Pancreas (tissue), 10 donors: Measurements from ENCODE around the gene RASGRP3. TPM values are rescaled to one million over a fixed set of nuclear protein-coding genes. Genes with fewer than 3 reads are reported as not detected.
"Not testable (repeated sequence)": the region's sequence is repeated elsewhere in the genome, so short reads cannot be mapped to it uniquely, and the experiment has no call there.

Source experiments
- ATAC-seq, 4 donors: fragments of 200-7000 bp; cut with Tn5 transposase; one replicate each; pipeline versions ENCODE4 v1.8.0 to v1.9.1; 2020; ENCODE audit warnings: mild to moderate bottlenecking in 4 of 4, moderate library complexity in 4 of 4
- DNase-seq, 6 donors: peaks; one replicate each; pipeline ENCODE4 v3.0.0-alpha.2; 2020
- FAIRE-seq: peaks from 2 replicates; lab custom pipeline; 2012; peaks lifted over from hg19 to GRCh38; lab: Jason Lieb, UNC
- H3K27ac ChIP-seq, 4 donors: fragments of 200-600 bp; sonication (generic); 1 replicate in 3 of 4; 2 replicates in 1 of 4; pipeline versions ENCODE4 v1.5.0 to v1.8.0; 2020
- H3K27me3 ChIP-seq, 4 donors: fragments of 200-600 bp; one replicate each; pipeline ENCODE4 v1.8.0; 2021
- H3K36me3 ChIP-seq, 3 donors: fragments of 200-600 bp; sonication (generic) in 1 of 3; one replicate each; pipeline versions ENCODE4 v1.5.0 to v1.8.0; 2020 to 2021
- H3K4me1 ChIP-seq, 3 donors: fragments of 200-600 bp; one replicate each; pipeline ENCODE4 v1.8.0; 2021
- H3K4me3 ChIP-seq, 4 donors: fragments of 200-600 bp; sonication (generic) in 2 of 4; one replicate each; pipeline versions ENCODE4 v1.5.0 to v1.8.0; 2020 to 2021
- H3K9me3 ChIP-seq, 4 donors: fragments of 200-600 bp; one replicate each; pipeline ENCODE4 v1.8.0; 2021
- CTCF ChIP-seq, 4 donors: fragments of 200-600 bp; sonication (generic) in 3 of 4; IDR thresholded peaks; one replicate each; pipeline versions ENCODE4 v1.5.0 to v1.8.0; 2021; ENCODE audit warnings: antibody characterized with exemption in 4 of 4
- WGBS, 2 donors: extraction: QIAGEN DNeasy Blood & Tissue Kit; methylation state at CpG; one replicate each; pipeline ENCODE4 v1.1.7; 2013; 5-methylcytosine and 5-hydroxymethylcytosine counted together
- intact Hi-C, 3 donors: fragments of 100-400 bp; cut with DNase I; formaldehyde crosslinking; loops; one replicate each; pipeline versions ENCODE4 v1.11.1 to v1.14.2; 2022
- polyA plus RNA-seq, 2 donors: library from polyadenylated mRNA; stranded (reverse); fragments of 200-250 nt; gene quantifications; one replicate each; pipeline ENCODE4 v1.2.3, GENCODE V29; 2013
- total RNA-seq, 6 donors: library from RNA; stranded (reverse); fragmentation: NEBNext Ultra II Directional in 4 of 6; extraction: Animal tissue kit (Norgen Biotek cat#: 25700) in 4 of 6; gene quantifications; one replicate each; pipeline versions ENCODE4 v1.2.1 to v1.2.4, GENCODE V29; 2021 to 2023
- donor health status: healthy with polysubstance abuse.
- donor health status: DM: no; HTN: no; CAD: no; lungs with moderate emphysema.
- donor health status: DM: no; HTN: no; CAD: no.
- donor health status: control.
- donor health status: control.
- donor health status: Bipolar disorder and iron deficiency.
- donor health status: DM: yes; HTN: yes; CAD: no.
- donor health status: DM: no; HTN: no; CAD: no.
- donor health status: DM: no; HTN: no; CAD: no.
- donor health status: DM: yes; HTN: yes; CAD: no.

RASGRP3 gene
- total and polyA plus RNA-seq, 8 donors: 0.92 to 14.9 (median 3.0) TPM

- peak overlapping the region in 2 of 4 donors; percentile 22 to 43 for H3K27ac ChIP-seq
- intact Hi-C loops: no loop called here
- FAIRE-seq: no peak
- no peaks in the 10 kb centered on the region for H3K36me3 ChIP-seq
- H3K4me1 ChIP-seq: peaks cover 0 to 13% (median 11%) of the 10 kb centered on the region in 3 donors
- WGBS, 2 donors: 18 to 21% methylated on average over 8 of the region's 8 CpGs
- no peaks in the 10 kb centered on the region for H3K9me3 ChIP-seq
- peak; percentile 97 to 99 (median 98) for ATAC-seq
- DNase-seq: peak in 4 of 6 donors; percentile 46 to 66 (median 59)
- TF ChIP-seq CTCF (IDR thresholded peaks at IDR 0.05): no peak
- no peak overlapping the region for H3K4me3 ChIP-seq
- H3K27me3 ChIP-seq: no peaks in the 10 kb centered on the region
Observed at GRCh38 chr2:33457556-33458247, 18.7 kb upstream of the RASGRP3 start.

- TF ChIP-seq CTCF (IDR thresholded peaks at IDR 0.05): no peak
- WGBS, 2 donors: 67 to 71% methylated on average over 3 of the region's 3 CpGs
- Histone ChIP-seq H3K9me3 (no peaks in the 10 kb centered on the region), H3K4me1 (peaks cover 0 to 13% (median 11%) of the 10 kb centered on the region in 3 donors), H3K27ac (peak overlapping the region in 2 of 4 donors; percentile 22 to 43), H3K27me3 (no peaks in the 10 kb centered on the region), H3K4me3 (no peak overlapping the region), H3K36me3 (no peaks in the 10 kb centered on the region)
- DNase-seq: no peak
- intact Hi-C loops: no loop called here
- no peak for FAIRE-seq
- ATAC-seq: peak in 2 of 4 donors; percentile 19 to 20
Observed at GRCh38 chr2:33458248-33458819, 18.1 kb upstream of the RASGRP3 start.

- Histone ChIP-seq H3K9me3 (no peaks in the 10 kb centered on the region), H3K27me3 (no peaks in the 10 kb centered on the region), H3K27ac (no peak overlapping the region), H3K36me3 (no peaks in the 10 kb centered on the region), H3K4me3 (no peak overlapping the region), H3K4me1 (peaks cover 0 to 13% (median 11%) of the 10 kb centered on the region in 3 donors)
- intact Hi-C loops: no loop called here
- TF ChIP-seq CTCF (IDR thresholded peaks at IDR 0.05): no peak
- no peak for DNase-seq
- no peak for ATAC-seq
- 94 to 97% methylated on average over 2 of the region's 2 CpGs for WGBS, 2 donors
- FAIRE-seq: no peak
Observed at GRCh38 chr2:33459745-33460144, 16.7 kb upstream of the RASGRP3 start.

GRCh38 chr2:33462512-33462911 lies 13.9 kb upstream of the RASGRP3 start:
- H3K36me3 ChIP-seq, H3K27me3 ChIP-seq, H3K9me3 ChIP-seq, H3K4me1 ChIP-seq, DNase-seq, H3K27ac ChIP-seq, H3K4me3 ChIP-seq, FAIRE-seq, intact Hi-C loops, ATAC-seq: not testable (repeated sequence)
- 61 to 65% methylated on average over 8 of the region's 8 CpGs for WGBS, 2 donors

- Histone ChIP-seq H3K27ac (no peak overlapping the region), H3K4me3 (no peak overlapping the region), H3K4me1 (no peaks in the 10 kb centered on the region), H3K27me3 (no peaks in the 10 kb centered on the region), H3K36me3 (no peaks in the 10 kb centered on the region), H3K9me3 (no peaks in the 10 kb centered on the region)
- TF ChIP-seq CTCF (IDR thresholded peaks at IDR 0.05): no peak
- FAIRE-seq (no peak), DNase-seq (no peak), ATAC-seq (no peak)
- WGBS, 2 donors: 86 to 91% methylated on average over 3 of the region's 3 CpGs
- intact Hi-C loops: no loop called here
Observed at GRCh38 chr2:33467413-33467812, 9.0 kb upstream of the RASGRP3 start.
